GM12892 (cell line): ENCODE data around the gene PRPF8.

Experiments used
- POLR2A ChIP-seq: IDR thresholded peaks from 2 replicates; pipeline ENCODE4 v1.6.1; 2011; ENCODE audit warnings: low read depth, low read length, control low read depth
- POLR2AphosphoS5 ChIP-seq: IDR thresholded peaks from 2 replicates; pipeline ENCODE4 v1.6.1; 2011; ENCODE audit warnings: low read depth, low read length, control low read depth
- TAF1 ChIP-seq: IDR thresholded peaks from 2 replicates; pipeline ENCODE4 v1.6.1; 2011; ENCODE audit warnings: low read depth, mild to moderate bottlenecking, control low read depth, low read length, borderline replicate concordance

GRCh38 chr17:1648963-1649843 is 35.5 kb downstream of the PRPF8 start:
- TF ChIP-seq POLR2AphosphoS5, result no peak
- TF ChIP-seq POLR2A, result peak; percentile 53; the same call in 1 of the 2 replicates
- no peak for TF ChIP-seq TAF1
